Transverse colon (tissue), 4 donors: ENCODE results near the gene FAM53A. TPM values are rescaled to one million over a fixed set of nuclear protein-coding genes. Genes with fewer than 3 reads are reported as not detected.

Experiments used
- DNase-seq: peaks from one replicate; pipeline ENCODE4 v3.0.0-alpha.2; 2019
- H3K27ac ChIP-seq, 4 donors: fragments of 200-600 bp; sonication (generic); 2 replicates each; pipeline ENCODE4 v1.5.1; 2016 to 2018; ENCODE audit warnings: inconsistent platforms in 4 of 4
- H3K27me3 ChIP-seq: fragments of 200-600 bp; sonication (generic); 2 replicates; pipeline ENCODE4 v1.5.1; 2017; ENCODE audit warnings: inconsistent platforms
- H3K36me3 ChIP-seq, 4 donors: fragments of 200-600 bp; sonication (generic); 2 replicates each; pipeline ENCODE4 v1.5.1; 2017 to 2019; ENCODE audit warnings: inconsistent platforms in 4 of 4
- H3K4me1 ChIP-seq, 4 donors: fragments of 200-600 bp; sonication (generic); 2 replicates each; pipeline ENCODE4 v1.5.1; 2017 to 2020; ENCODE audit warnings: inconsistent platforms in 4 of 4
- H3K4me3 ChIP-seq, 4 donors: fragments of 200-600 bp; sonication (generic); 1 replicate in 1 of 4; 2 replicates in 3 of 4; pipeline versions ENCODE4 v1.5.1 to v1.6.1; 2017 to 2019; ENCODE audit warnings: inconsistent platforms in 4 of 4
- H3K9me3 ChIP-seq, 2 donors: fragments of 200-600 bp; sonication (generic); 2 replicates each; pipeline ENCODE4 v1.5.1; 2017 to 2019; ENCODE audit warnings: inconsistent platforms in 2 of 2
- EP300 ChIP-seq: sonication (generic); formaldehyde crosslinking; IDR thresholded peaks from one replicate; pipeline ENCODE4 v1.6.1; 2017; ENCODE audit warnings: antibody characterized with exemption, low read depth
- POLR2A ChIP-seq: fragments of 450-650 bp; IDR thresholded peaks from one replicate; pipeline ENCODE4 v1.6.1; 2016; ENCODE audit warnings: antibody characterized with exemption, mild to moderate bottlenecking, moderate library complexity
- POLR2AphosphoS5 ChIP-seq, 3 donors: sonication (generic); formaldehyde crosslinking; IDR thresholded peaks; one replicate each; pipeline ENCODE4 v1.6.1; 2016; ENCODE audit warnings: antibody characterized with exemption in 3 of 3
- WGBS, 2 donors: methylation state at CpG; one replicate each; pipeline ENCODE4 v1.1.5; 2018; ENCODE audit warnings: low coverage in 1 of 2; 5-methylcytosine and 5-hydroxymethylcytosine counted together
- in situ Hi-C, 4 donors: fragments of 200-750 bp; cut with MboI; loops; one replicate each; pipeline versions ENCODE4 v1.15.0 to v1.15.1; 2017; ENCODE audit warnings: low sequenced_read_pairs in 3 of 4, low pct_ligation_motif_present in 1 of 4, low pct_unique_long_range_greater_than_20kb in 1 of 4
- intact Hi-C: fragments of 100-400 bp; cut with DNase I; formaldehyde crosslinking; loops from one replicate; pipeline ENCODE4 v1.15.1; 2023; ENCODE audit warnings: low total_unique reads
- total RNA-seq, 4 donors: library from RNA; depleted of rRNA; stranded (reverse); fragments of >200 nt; gene quantifications; one replicate each; pipeline ENCODE4 v1.1.0, GENCODE V29; 2016
- TF ChIP-seq, protein P1 (sequence below), 5 experiments: fragments of 200-600 bp in 3 of 5; fragments of 450-650 bp in 2 of 5; sonication (generic) in 3 of 5; IDR thresholded peaks; 1 replicate in 2 of 5; 2 replicates in 3 of 5; pipeline ENCODE4 v1.5.1; 2016 to 2017; ENCODE audit warnings: antibody characterized with exemption in 5 of 5, inconsistent platforms in 3 of 5, mild to moderate bottlenecking in 2 of 5, moderate library complexity in 1 of 5

The FAM53A gene
- total RNA-seq, 4 donors from 2014 or later = 1.4 to 32.9 (median 2.7) TPM

DNA sequence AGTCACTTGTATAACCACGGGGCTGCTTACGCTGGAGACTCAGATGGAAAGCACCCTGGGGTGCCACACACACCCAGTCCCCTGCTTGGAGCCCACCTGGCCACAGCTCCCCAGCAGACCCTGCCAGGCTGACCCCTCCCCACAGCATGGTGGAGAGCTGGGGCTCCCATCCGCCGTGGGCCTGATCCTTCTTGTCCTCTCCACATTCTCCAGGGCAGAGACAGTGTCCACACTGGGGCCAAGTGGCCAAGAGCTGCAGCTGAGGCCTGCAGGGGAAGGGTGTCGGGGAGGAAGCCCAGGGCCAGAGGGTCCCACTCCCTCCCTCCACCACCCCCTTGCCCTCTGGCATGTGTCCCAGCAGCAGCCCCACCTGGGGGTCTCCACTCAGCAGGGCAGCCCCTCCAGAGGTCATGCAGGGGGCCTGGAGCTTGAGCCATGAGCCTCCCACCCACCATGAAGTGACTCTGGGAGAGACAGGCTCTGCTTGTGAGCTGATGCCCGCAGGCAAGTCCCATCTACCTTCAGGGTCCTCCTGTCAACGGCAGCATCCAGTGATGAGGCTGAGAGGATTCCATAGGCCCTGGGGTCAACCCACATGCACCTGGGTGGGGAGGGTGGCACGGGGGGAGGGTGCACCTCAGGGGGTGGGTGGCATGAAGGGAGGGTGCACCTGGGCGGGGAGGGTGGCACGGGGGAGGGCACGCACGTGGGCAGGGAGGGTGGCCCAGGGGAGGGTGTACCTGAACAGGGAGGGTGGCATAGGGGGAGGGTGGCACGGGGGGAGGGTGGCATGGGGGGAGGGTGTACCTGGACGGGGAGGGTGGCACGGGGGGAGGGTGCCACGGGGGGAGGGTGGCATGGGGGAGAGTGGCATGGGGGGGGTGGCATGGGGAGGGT, 56.4 kb downstream of the FAM53A start:
- Histone ChIP-seq H3K9me3 (no peaks in the 10 kb centered on the region), H3K4me3 (no peak overlapping the region), H3K27ac (no peak overlapping the region), H3K27me3 (no peaks in the 10 kb centered on the region), H3K36me3 (no peaks in the 10 kb centered on the region), H3K4me1 (no peaks in the 10 kb centered on the region)
- WGBS, 2 donors = 88% methylated on average over 5 of the region's 16 CpGs; no CpG with 5 or more reads in 1 of the 2 donors
- intact Hi-C loops (loop anchor here (5.0 kb wide), 1 partner anchor 270 kb away; no protein-coding TSS in a partner anchor), in situ Hi-C loops (loop anchor here in 1 of 4 donors (25.0 kb wide), 1 partner anchor 265 kb away; no protein-coding TSS in a partner anchor)
- no peak for DNase-seq
- TF ChIP-seq POLR2A (no peak), POLR2AphosphoS5 (IDR thresholded peaks at IDR 0.05) (no peak), EP300 (no peak)
- TF ChIP-seq, protein P1, sequence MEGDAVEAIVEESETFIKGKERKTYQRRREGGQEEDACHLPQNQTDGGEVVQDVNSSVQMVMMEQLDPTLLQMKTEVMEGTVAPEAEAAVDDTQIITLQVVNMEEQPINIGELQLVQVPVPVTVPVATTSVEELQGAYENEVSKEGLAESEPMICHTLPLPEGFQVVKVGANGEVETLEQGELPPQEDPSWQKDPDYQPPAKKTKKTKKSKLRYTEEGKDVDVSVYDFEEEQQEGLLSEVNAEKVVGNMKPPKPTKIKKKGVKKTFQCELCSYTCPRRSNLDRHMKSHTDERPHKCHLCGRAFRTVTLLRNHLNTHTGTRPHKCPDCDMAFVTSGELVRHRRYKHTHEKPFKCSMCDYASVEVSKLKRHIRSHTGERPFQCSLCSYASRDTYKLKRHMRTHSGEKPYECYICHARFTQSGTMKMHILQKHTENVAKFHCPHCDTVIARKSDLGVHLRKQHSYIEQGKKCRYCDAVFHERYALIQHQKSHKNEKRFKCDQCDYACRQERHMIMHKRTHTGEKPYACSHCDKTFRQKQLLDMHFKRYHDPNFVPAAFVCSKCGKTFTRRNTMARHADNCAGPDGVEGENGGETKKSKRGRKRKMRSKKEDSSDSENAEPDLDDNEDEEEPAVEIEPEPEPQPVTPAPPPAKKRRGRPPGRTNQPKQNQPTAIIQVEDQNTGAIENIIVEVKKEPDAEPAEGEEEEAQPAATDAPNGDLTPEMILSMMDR (IDR thresholded peaks at IDR 0.05) = no peak

DNA sequence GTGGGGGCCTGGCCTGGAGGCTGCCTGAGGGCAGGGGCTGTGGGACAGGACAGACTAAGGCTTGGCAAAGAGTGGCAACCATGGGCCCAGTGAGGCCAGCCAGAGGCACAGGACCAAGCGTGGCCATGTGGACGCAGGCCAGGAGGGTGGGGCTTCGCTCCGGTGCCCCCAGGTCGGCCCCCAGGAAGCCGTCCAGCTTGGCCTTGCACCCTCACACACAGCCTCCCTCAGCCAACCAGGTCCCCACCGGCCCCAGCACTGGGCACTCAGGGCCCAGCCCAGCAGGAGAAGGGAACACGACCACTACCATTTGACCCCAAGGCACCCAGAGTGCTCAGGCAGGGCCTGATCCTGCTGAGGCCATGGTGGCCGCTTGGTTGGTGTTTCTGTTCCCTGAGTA, 57.2 kb downstream of the FAM53A start:
- H3K27ac ChIP-seq = no peak overlapping the region
- no peaks in the 10 kb centered on the region for H3K36me3 ChIP-seq
- no peak for TF ChIP-seq EP300
- TF ChIP-seq POLR2A = no peak
- no peak for TF ChIP-seq POLR2AphosphoS5 (IDR thresholded peaks at IDR 0.05)
- TF ChIP-seq, protein P1 (IDR thresholded peaks at IDR 0.05) = no peak
- intact Hi-C loops = loop anchor here (5.0 kb wide), 1 partner anchor 270 kb away; no protein-coding TSS in a partner anchor
- H3K4me1 ChIP-seq = no peaks in the 10 kb centered on the region
- no peak overlapping the region for H3K4me3 ChIP-seq
- no peak for DNase-seq
- in situ Hi-C loops = loop anchor here in 1 of 4 donors (25.0 kb wide), 1 partner anchor 265 kb away; no protein-coding TSS in a partner anchor
- 94% methylated on average over 8 of the region's 9 CpGs; no CpG with 5 or more reads in 1 of the 2 donors for WGBS, 2 donors
- no peaks in the 10 kb centered on the region for H3K9me3 ChIP-seq
- no peaks in the 10 kb centered on the region for H3K27me3 ChIP-seq

DNA sequence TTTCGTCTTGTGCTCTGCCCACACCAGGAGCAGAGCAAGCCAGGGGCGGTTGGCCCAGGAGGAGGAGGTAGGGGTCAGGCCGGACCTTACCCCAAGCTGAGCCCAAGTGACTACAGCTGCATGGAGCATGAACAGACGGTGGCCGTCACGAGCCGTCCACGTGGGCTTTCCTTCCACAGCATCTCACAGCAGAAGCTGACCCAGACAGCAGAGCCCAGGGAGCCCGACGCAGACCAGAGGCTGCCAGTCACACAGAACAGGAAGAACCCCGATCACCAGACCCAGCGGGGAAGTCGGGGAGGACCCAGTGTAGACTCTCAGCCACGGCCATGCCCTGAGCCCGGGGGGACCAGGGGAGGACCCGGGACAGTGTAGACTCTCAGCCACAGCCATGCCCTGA, 58.0 kb downstream of the FAM53A start:
- no peaks in the 10 kb centered on the region for H3K36me3 ChIP-seq
- H3K4me1 ChIP-seq = no peaks in the 10 kb centered on the region
- H3K4me3 ChIP-seq = no peak overlapping the region
- TF ChIP-seq EP300 = no peak
- TF ChIP-seq, protein P1 (IDR thresholded peaks at IDR 0.05) = no peak
- no peak for TF ChIP-seq POLR2A
- no peak for TF ChIP-seq POLR2AphosphoS5 (IDR thresholded peaks at IDR 0.05)
- no peak overlapping the region for H3K27ac ChIP-seq
- WGBS, 2 donors = 82% methylated on average over 16 of the region's 16 CpGs; no CpG with 5 or more reads in 1 of the 2 donors
- intact Hi-C loops (loop anchor here (5.0 kb wide), 1 partner anchor 269 kb away; no protein-coding TSS in a partner anchor), in situ Hi-C loops (loop anchor here in 1 of 4 donors (25.0 kb wide), 1 partner anchor 264 kb away; no protein-coding TSS in a partner anchor)
- H3K27me3 ChIP-seq = no peaks in the 10 kb centered on the region
- no peaks in the 10 kb centered on the region for H3K9me3 ChIP-seq
- no peak for DNase-seq

DNA sequence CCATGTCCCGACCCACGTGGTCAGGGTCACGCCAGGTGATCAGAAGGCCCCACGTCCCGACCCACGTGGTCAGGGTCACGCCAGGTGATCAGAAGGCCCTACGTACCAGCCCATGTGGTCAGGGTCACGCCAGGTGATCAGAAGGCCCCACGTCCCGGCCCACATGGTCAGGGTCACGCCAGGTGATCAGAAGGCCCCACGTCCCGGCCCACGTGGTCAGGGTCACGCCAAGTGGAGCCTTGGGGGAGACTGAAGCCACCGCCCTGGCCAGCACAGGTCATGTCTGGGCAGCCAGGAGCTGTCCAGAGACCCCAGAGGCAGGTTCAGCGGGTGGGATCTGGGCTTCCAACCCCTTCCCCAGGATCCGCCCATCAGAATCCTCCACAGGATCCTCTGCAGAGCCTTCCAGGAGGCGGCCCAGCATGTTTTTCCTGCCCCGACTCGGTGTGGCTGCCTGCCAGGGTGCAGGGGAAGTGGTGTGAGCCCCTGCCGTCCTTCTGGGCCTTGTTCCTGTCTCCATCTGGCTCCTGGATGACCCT, 58.4 kb downstream of the FAM53A start:
- H3K4me3 ChIP-seq = no peak overlapping the region
- no peak for TF ChIP-seq POLR2AphosphoS5 (IDR thresholded peaks at IDR 0.05)
- no peak for TF ChIP-seq EP300
- TF ChIP-seq, protein P1 (IDR thresholded peaks at IDR 0.05) = no peak
- TF ChIP-seq POLR2A = no peak

More for the DNA sequence above, 58.4 kb downstream of the FAM53A start:
- no peaks in the 10 kb centered on the region for H3K9me3 ChIP-seq
- intact Hi-C loops (loop anchor here (5.0 kb wide), 1 partner anchor 268 kb away; no protein-coding TSS in a partner anchor), in situ Hi-C loops (loop anchor here in 1 of 4 donors (25.0 kb wide), 1 partner anchor 263 kb away; no protein-coding TSS in a partner anchor)
- no peak overlapping the region for H3K27ac ChIP-seq
- H3K27me3 ChIP-seq = no peaks in the 10 kb centered on the region
- no peak for DNase-seq
- no peaks in the 10 kb centered on the region for H3K4me1 ChIP-seq
- 93% methylated on average over 10 of the region's 23 CpGs; no CpG with 5 or more reads in 1 of the 2 donors for WGBS, 2 donors
- H3K36me3 ChIP-seq = no peaks in the 10 kb centered on the region
